HG03565 (cell line): ENCODE measurements around the gene MAL.

ENCODE experiments used
- ATAC-seq: cut with Tn5 transposase; IDR thresholded peaks from one replicate; pipeline ENCODE4 v1.9.1; 2021; ENCODE audit warnings: mild to moderate bottlenecking, moderate library complexity; ENCODE audit not compliant: unreplicated experiment

Gene MAL

DNA sequence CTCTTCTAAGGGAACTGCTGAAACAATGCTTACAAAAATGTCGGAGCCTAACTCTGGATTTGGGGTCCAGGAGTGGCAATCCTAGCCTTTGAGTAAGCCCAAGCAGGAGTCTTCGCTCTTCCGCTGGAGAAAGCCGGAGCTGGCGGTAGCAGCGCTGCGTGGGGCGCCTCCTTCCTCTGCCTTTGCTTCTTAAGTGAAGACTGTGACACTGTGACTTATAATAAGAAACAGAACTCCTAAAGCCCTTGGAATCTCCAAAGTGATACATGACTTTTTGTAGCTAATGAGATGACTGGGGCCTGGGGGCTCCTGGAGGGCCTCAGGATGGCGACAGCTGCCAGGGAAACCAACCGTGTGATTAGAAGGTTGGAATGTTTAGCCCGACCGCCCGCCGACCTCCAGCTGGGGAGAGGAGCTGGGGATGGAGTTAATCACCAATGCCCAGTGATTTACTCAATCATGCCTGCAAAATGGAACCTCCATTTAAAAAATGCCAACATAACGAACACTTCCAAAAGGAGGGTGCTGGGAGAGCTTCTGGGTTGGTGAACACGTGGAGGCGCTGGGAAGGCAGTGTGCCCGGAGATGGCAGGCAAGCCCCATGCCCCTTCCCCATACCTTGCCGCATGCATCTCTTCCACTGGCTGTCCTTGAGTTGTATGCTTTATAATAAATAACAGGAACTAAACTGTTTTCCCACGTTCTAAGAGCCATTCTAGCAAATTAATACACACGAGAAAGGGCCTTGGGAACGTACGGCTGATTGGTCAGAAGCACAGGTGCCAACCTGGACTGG is 29.0 kb upstream of the MAL start:
- ATAC-seq, result no peak

DNA sequence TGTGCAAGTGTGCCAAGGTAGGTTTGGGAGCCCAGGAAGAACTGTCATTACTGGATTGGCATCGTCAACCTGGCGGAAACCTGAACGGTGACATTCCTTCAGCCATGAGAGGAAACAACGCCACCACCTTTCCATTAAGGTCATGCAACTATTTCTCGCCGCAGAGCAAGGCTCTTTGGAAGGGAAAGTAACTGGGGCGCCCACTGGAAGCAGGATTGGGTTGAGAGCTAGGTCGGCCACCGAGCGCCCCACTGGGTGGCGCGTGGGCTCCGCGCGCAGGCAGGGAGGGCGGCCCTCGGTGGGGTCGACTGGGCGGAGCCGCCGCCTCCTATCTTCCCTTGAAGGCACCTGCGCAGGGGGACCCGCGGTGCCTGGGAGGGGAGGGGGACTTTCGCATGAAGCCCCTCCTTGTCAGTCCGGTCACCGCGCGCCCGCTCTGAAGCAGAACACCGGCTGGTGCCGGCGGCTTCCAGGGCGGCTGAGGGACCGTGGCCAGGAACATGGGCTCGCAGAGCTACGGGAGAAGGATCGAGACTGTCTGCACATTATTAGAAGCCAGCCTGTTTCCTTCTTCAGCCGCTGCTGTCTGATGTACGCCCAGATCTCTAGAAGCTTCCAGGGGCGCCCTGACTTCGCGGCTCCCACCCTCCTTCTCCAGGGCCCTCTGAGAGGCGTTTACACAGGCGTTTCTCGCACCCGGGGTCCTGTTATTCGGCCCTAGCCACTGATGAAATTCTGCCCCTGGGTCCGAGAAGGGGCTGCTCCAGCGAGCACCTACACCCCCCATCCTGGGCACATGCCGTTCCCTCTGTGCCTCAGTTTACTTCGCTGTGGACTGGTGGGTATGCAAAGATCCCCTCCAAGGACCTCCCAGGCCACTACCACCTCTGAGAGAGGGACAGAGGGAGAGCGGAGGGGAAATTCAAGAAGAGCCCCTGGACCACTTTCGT is 27.3 kb upstream of the MAL start:
- no peak for ATAC-seq

DNA sequence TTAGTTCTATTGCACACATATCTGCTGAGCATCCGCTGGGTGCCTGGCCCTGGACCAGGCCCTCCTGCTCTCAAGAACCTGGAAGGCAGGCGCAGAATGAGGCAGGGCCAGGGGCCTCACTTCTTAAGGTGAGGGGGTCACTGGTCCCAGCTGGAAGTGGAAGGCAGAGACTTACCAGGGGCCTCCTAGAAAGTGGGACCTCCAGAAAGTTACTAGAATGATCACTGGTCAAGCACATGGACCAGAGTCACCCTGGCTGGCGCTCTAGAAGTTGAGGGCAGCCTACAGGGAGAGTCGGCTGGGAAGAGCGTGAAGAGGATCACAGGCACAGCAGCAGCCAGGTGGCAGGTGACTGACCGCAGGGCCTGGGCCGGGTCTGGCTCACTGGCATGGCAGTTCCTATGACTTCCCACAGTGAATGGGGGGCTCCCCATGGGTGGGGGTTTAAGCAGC is 26.1 kb upstream of the MAL start:
- ATAC-seq, result no peak

DNA sequence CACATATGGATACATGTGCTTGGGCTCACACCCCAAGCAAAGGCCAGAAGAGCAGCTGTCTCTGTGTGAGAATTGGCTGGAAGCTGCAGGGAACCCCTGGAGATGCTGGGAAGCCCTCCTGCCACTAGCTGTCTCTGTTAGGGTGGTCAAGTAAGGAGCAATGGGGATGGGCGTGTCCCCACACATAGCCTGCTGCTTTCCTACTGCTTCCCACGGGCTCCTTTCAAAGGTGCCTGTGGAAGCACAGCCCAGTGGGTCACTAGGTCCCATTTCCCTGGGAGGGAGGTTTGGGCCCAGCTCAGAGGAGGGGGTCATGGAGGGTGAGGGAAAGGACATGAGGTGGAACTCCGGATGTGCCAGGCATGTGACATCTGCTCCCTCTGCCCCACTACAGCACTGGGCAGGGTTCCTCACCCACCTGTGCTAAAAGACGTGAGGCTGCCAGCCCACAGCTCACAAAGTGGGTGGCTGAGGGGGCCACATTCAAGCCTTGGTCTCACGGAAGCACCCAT is 24.4 kb upstream of the MAL start:
- no peak for ATAC-seq

DNA sequence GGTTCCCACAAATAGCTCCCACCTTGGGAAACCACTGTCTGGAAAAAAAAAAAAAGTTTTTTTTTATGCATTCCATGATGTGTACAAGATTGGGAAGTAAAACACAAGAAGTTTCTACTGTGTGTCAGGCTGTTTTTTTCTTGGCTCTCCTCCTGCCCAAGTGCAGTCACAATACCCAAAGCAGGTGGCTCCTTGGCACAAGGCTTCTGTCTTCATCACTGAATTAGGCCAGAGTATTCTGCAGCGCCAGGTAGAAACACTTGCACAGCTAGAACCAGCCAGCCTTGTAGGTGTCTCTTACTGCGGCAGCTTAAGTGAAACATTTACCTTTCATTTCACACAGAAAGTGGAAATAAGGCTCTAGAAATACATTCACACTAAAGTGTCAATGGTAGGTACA is 23.8 kb upstream of the MAL start:
- ATAC-seq, result no peak

DNA sequence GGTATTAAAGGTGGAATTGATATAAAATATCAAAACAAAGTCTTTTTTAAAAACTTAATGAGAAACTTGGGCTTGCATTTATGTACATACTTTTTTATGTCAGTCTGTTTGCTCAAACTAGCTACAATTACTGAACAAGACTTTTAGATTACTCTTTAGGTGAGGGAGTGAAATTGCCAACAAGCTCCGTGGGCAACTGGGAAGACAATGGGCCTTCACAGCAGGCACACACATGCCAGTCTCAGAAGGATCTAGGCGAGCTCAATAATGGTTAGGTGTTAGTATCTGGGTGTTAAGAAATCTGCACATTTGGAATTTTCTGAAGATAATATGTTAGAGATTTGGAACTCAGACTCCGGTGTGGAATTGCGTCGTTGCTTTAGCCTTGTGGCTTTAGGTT is 23.0 kb upstream of the MAL start:
- no peak for ATAC-seq

DNA sequence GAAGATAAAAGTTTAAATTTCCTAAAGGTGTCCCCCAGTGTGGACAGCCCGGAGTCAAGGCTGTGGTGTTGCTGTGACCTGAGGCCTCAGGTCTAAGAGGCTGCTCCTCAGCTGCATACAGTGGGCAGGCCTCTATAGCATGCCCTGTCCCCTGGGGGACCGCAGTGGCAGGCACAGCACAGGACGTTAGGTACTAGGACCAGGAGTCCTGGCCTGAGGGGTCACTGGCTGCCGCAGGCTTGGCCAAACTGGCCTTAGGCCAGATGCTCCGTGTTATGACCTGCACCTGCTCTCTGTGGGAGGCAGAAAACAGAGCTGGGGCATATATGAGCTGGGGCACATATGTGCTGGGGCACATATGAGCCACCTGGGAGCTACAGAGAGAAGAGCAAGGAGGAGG is 21.2 kb upstream of the MAL start:
- ATAC-seq, result no peak

DNA sequence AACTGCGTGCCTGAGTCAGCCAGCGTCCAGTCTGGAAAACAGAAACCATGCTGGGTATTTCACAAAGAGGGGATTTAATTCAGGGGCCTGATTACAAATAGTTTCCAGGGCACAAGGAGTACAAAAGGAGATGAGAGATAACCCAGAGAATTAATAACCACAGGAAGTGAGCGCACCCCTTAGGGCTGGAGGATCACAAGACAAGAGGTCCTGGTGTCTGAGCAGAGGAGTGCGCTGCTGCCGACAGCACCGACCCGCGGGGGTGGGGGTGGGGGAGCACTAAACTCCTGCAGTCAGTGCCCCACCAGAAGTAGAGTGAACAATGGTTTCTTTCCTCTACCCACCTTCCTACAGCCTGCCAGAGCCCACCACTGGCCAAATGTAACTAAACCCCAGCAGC is 20.8 kb upstream of the MAL start:
- ATAC-seq, result no peak

DNA sequence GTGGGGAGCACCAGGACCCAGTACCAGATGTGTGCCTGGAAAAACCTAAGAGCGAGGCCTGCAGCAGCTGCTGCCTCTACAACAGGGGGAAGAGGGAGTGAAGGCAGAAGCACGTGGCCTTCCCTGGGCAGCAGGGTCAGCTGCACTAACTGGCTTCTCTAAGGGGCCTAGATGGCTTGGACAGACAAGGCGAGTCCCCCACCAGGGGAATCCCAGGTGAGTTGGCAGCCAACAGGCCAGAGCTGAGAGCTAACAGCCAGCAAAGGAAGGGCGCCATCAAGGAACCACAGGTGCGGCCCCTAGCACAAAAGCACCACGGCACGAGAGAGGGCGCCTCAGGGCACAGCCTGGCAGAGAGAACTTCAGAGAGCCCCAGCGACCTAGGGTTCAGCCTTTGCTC is 19.8 kb upstream of the MAL start:
- no peak for ATAC-seq

DNA sequence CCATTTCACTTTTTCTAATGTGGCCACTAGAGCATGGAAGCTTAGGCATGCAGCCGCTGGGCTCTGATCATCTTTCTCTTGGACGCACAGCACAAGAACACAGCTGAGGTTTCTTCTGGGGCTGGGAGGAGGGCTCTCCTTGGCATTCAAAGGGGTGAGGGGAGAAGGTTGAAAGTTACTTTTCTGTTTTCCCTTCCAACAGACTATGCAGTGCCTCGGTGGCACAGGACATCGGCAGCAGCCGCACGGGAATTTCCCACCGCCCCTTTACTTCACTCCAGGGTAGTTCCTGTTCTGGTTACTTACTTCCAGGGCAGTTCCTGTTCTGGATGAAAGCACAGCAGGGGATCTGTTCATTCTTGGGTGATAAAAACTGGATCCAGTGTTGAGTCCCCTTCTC is 18.9 kb upstream of the MAL start:
- no peak for ATAC-seq

DNA sequence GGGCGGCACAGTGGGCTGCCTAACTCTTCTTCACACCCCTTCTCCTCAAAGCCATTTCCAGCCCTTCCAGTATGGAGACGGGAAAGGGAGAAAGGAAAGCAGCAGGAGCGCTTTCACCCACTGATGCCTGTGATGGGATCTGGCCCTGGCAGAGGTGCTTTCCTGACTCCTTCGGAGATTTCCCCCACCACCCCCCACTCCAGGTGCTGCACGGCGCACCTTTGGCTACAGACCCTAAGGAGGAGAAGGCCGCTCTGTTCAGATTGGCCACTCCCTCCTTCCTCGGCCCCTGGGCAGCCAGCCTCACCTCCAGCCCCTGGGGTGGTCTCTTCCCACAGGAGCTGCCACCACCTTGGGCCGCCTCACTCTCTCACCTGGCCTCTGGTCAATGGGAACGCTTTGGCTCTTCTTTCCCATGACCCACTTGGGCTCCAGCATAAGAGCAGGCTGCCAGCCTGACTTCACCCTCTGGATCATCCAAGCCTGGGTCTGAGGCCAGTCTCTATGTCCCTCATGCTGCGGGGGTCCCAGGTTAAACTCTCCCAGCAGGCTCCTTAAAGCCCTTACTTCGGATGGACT is 18.4 kb upstream of the MAL start:
- no peak for ATAC-seq

DNA sequence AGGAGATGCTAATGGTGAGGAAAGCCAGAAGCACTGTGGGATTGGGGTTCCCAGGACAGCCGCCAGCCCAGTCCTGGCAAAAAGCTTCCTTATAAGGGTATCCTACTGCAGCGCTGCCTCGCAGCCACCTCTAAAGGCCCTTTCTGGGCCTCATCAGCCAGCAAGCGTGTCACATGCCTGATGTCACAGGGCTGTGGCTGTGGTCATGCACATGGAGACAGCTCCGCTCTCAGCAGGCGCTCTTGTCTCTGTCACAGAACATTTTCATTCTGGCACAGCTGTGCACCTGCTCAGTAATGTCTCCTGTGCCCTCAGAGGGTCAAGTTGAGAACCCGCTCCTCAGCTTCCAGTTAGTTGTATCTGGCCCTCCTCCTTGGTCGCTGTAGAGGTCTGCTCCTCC is 17.7 kb upstream of the MAL start:
- ATAC-seq, result no peak

DNA sequence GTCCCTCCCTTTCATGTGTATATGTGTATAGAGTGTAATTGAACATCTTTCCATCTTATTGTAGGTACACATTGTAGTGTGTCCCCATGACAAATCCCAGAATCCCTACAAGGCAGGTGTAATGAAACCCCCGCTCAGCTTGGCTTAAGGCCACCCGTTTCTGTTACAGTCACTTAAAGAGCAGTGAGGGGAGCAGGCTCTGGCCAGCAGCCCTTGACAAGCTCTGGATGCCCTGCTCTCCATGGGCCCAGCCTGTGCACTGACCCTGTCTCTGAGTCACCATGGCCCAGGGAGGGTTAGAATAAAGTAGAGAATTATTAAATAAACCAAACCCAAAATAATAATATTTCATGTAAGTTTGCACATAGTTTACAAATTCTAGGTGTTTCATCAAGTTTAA is 17.2 kb upstream of the MAL start:
- no peak for ATAC-seq

DNA sequence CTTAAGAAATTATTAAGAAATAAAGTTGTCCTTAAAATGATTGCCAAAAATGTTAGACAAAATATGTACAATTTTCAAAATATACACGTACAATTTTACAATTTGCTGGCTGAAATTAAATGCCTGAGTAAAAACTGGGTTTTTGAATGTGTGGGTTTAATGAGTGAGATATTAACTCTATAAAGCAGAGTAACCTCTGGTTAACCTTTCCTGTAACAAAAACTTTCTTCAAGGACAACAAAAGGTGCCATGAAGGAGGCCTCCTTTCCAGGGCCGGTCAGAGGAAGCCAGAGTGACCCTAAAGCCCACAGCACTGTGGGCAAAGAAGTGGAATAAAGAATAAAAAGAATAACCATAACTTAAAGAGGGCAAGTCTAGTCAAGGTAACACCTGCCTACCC is 16.5 kb upstream of the MAL start:
- no peak for ATAC-seq

DNA sequence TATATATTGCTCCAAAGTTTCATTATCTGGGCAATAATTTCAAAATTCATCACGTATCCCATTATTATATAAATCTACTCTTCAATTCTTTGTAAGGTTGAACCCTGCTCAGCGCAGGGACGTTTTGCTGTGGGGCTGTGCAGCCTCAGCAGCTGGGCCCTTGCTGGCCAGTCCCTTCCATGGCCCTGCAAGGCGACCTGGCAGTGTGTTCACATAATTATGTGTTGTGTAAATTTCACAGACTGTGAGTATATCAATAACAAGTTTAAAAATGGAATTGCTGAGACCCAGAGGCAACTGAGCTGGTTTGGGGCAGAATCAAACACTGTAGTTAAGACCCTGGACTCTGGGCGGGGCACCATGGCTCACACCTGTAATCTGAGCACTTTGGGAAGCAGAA is 16.1 kb upstream of the MAL start:
- ATAC-seq, result no peak

DNA sequence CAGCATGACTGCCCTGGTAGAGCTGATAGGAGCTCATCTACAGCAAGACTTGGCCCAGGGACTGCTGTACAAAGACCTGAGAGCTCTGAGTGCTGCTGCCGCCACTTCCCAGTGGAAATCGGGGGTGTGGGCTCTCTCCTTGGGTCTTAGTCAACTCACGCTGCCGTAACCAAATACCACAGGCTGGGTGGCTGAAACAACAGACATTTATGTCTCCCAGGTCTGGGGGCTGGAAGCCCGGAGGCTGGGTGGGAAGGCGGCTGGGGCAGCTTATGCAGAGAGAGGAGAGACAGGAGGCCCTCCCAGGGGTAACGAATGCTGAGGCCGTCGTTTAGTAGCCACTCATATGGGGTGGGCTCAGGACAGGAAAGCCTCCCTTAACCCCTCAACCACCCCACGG is 15.4 kb upstream of the MAL start:
- no peak for ATAC-seq

DNA sequence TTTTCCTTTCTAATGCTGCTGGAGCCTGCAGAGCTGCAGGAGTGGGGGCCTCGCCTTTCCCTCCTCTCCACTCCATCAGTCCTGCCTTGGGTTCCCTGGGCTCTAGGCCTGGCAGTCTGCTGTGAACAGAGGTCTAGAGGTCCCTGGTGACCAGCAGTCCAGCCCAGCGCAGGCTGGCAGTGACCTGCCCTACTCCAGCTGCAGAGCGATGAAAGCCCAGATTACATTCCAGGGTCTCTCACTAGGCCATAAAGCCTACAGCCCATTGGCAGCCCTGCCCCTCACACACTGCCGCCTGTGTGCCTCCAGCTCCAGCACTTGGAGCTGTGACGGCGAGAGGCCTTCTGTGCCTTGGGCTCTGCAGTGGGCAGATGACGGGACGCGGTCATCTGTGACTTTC is 14.8 kb upstream of the MAL start:
- no peak for ATAC-seq

DNA sequence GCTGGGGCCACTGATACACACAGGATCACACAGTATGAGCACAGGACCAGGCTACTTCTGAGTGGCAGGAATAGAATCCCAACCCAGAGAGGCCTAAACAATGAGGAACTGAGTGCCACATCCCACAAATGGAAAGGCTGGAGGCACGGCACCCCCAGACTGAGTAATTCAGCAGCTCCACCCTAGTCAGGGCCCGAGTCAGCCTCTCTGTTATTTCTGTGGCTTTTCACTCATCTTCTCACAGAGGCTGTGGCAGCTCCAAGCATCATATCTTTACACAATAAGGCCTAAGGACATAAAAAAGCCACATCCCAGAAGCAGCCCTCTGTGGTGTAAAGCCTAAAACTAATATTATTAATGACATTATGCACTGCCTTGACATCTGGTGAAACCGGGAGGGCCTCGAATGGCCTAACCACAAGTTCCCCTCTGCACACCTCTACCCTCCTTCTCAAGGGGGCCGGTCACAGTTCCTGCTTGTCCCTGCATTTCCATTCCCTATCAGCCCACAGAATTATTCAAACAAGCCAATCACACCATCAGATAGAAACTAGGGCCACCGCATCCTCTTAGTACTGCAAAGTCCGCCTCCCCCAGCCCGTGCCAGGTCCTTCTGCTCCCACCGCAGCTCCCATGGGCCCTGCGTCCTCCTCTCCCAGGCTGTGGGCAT is 12.5 kb upstream of the MAL start:
- peak; percentile 78 for ATAC-seq

DNA sequence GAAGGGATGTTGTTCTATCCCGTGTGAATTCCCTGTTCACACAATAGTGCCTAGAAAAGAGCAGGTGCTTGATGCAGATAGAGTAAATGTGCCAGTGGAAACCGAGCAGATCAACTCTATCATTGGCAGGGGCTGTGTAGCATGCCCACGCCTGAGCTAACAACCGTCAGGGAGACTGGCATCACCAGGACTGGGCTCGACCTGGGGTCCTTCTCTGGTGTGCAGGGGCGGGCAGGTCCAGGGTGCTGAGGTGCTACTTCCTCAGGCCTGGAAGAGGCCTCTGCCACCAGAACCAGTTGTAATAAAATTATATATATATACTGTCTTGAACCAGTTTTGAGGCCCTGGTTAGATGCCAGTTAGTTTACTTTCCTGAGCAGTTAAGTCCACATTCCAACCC is 11.8 kb upstream of the MAL start:
- ATAC-seq, result no peak

DNA sequence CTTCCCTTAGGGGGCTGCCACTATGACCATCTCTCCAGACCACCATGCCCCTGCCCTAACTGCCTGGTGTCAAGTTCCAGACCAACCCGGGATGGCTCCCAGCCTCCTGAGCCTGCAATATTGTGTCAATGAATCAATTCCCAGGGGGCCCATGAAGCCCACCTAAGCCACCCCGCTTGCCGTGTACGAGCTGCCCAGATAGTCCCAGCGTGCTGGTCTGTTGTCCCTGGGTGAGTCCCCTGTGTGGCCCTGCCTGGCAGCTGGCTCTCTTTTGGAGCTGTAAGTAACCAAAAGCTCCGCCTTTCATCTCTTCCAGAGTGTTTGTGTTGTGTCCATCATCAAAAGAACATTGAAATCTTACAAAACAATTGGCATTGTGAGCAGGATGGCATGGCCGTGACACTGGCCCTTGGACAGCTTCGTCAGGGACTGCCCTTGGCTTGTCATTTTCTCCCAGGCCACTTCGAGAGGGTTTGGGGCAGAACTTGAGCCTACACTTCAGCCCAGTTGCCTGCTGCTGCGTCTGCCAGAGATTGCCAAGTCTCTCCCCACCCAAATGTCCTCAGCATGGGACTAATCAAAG is 11.3 kb upstream of the MAL start:
- ATAC-seq, result no peak
